PC-3 (cell line): ENCODE results near the gene RINT1. TPM values are rescaled to one million over a fixed set of nuclear protein-coding genes. Genes with fewer than 3 reads are reported as not detected.
A peak's percentile ranks its signal among the peaks of the same experiment; 100 is the strongest.

Source experiments
- ATAC-seq: fragments of 200-7000 bp; cut with Tn5 transposase; 2 replicates; pipeline ENCODE4 v1.9.1; 2020; ENCODE audit warnings: mild to moderate bottlenecking, moderate library complexity
- BruUV-seq: library from RNA; stranded (reverse); fragments of 400-500 nt; replicated peaks from 2 replicates; lab custom pipeline; 2021; lab: Mats Ljungman, UMichigan
- CTCF ChIA-PET: fragments of 300-600 bp; sonication (Branson Sonifier 250); formaldehyde crosslinking; loops from one replicate; lab custom pipeline; 2022; ENCODE audit warnings: antibody characterized with exemption; lab: Charles Lee
- POLR2A ChIA-PET: fragments of 300-600 bp; sonication (Branson Sonifier 250); formaldehyde crosslinking; loops from one replicate; lab custom pipeline; 2022; ENCODE audit warnings: antibody characterized with exemption; ENCODE audit not compliant: unreplicated experiment; lab: Charles Lee
- DNase-seq: peaks from one replicate; pipeline ENCODE4 v3.0.0-alpha.2; 2015
- H2AFZ ChIP-seq: fragments of 300-600 bp; sonication (generic); 2 replicates; pipeline ENCODE4 v1.6.0; 2016; ENCODE audit warnings: antibody characterized with exemption, low read length
- H3F3A ChIP-seq: fragments of 300-600 bp; sonication (generic); one replicate; pipeline ENCODE4 v1.6.0; 2017; ENCODE audit warnings: antibody characterized with exemption, low read length, control low read depth, mild to moderate bottlenecking; ENCODE audit not compliant: unreplicated experiment
- H3K27ac ChIP-seq: fragments of 300-600 bp; sonication (generic); 2 replicates; pipeline ENCODE4 v1.5.1; 2016; ENCODE audit warnings: mild to moderate bottlenecking, low read length
- H3K27me3 ChIP-seq: fragments of 300-600 bp; sonication (generic); 2 replicates; pipeline ENCODE4 v1.6.1; 2016; ENCODE audit warnings: low read length, mixed read lengths
- H3K36me3 ChIP-seq: fragments of 300-600 bp; sonication (generic); 2 replicates; pipeline ENCODE4 v1.6.1; 2016; ENCODE audit warnings: low read depth, mixed run types, low read length, mixed read lengths
- H3K4me1 ChIP-seq: fragments of 300-600 bp; sonication (generic); 2 replicates; pipeline ENCODE4 v1.5.1; 2016; ENCODE audit warnings: low read length; ENCODE audit not compliant: insufficient read depth
- H3K4me2 ChIP-seq: fragments of 300-600 bp; sonication (generic); 2 replicates; pipeline ENCODE4 v1.6.0; 2016; ENCODE audit warnings: low read length
- H3K4me3 ChIP-seq: fragments of 300-600 bp; sonication (generic); 2 replicates; pipeline ENCODE4 v1.5.1; 2016; ENCODE audit warnings: mild to moderate bottlenecking, low read length, mixed read lengths
- H3K79me2 ChIP-seq: fragments of 300-600 bp; sonication (generic); 2 replicates; pipeline ENCODE4 v1.6.1; 2017; ENCODE audit warnings: low read length, mixed read lengths
- H3K9ac ChIP-seq: fragments of 300-600 bp; sonication (generic); 2 replicates; pipeline ENCODE4 v1.6.0; 2016; ENCODE audit warnings: mild to moderate bottlenecking, low read length
- H3K9me2 ChIP-seq: fragments of 300-600 bp; sonication (generic); replicated peaks from 2 replicates; pipeline ENCODE4 v1.6.1; 2016; ENCODE audit warnings: mixed run types, low read length, mixed read lengths
- H3K9me3 ChIP-seq: fragments of 300-600 bp; sonication (generic); 2 replicates; pipeline ENCODE4 v1.6.1; 2016; ENCODE audit warnings: low read length, mixed read lengths
- H4K20me1 ChIP-seq: fragments of 300-600 bp; sonication (generic); 2 replicates; pipeline ENCODE4 v1.6.1; 2016; ENCODE audit warnings: low read length, mixed read lengths
- EZH2 ChIP-seq: fragments of 300-600 bp; sonication (generic); IDR thresholded peaks from one replicate; pipeline ENCODE4 v1.6.1; 2017; ENCODE audit warnings: antibody characterized with exemption, mild to moderate bottlenecking, low read length; ENCODE audit not compliant: unreplicated experiment
- EZH2phosphoT487 ChIP-seq: fragments of 300-600 bp; sonication (generic); IDR thresholded peaks from 2 replicates; pipeline ENCODE4 v1.6.1; 2018; ENCODE audit warnings: mild to moderate bottlenecking, antibody characterized with exemption, low read length, borderline replicate concordance
- intact Hi-C: fragments of 100-400 bp; cut with micrococcal nuclease; formaldehyde crosslinking; loops from 2 replicates; pipeline ENCODE4 v1.9.0; 2023
- total RNA-seq: library from RNA; depleted of rRNA; stranded (reverse); fragments of >200 nt; gene quantifications from 2 replicates; pipeline ENCODE4 v1.2.3, GENCODE V29; 2014
- TF ChIP-seq, protein P1 (sequence below): fragments of 300-600 bp; sonication (generic); conservative IDR thresholded peaks from 2 replicates; pipeline ENCODE4 v1.5.1; 2017; ENCODE audit warnings: antibody characterized with exemption, low read depth, mild to moderate bottlenecking, low read length

RINT1 gene
- total RNA-seq, 1 experiment from 2014 or later, result 20.8 TPM

DNA sequence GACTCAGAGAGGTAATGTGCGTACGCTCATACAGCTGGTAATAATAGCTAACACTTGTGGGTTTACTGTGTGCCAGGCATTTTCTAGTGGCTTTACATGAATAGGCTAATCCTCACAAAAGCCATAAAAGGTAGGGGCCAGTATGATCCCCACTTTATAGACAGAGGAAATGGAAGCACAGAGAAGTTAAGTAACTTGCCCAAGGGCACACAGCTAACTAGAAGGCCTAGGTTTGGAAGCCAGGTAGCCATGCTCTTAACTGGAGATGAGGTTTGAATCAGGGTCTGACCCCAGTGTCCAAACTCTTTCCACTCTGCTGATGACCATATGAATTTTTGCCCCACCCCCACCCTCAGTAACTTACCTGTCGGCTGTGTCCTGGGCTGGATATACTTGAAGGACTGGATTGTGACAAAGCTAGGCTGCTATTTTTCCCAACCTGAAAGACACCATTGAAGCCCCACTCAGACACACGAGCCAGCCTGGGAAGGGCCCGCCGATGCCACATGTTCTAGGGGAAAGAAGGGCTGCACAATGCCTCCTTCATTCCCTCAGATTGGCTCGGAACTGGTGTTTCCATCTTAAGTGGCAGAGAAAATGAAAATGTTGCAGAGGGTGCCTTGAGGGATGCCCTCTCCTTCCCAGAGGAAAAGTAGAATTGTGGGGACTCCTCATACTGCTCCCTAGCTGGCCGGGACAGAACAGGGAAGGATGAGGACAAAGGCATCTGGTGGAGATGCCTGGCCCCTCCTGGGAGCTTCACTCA, 78.3 kb downstream of the RINT1 start:
- no peak overlapping the region for H3K27ac ChIP-seq
- no peaks in the 10 kb centered on the region for H3K9me3 ChIP-seq
- peaks cover 3% of the 10 kb centered on the region; the same call in 1 of the 2 replicates for H3K4me1 ChIP-seq
- H4K20me1 ChIP-seq, result no peaks in the 10 kb centered on the region
- H3K9me2 ChIP-seq, result no peaks in the 10 kb centered on the region
- no peaks in the 10 kb centered on the region for H3F3A ChIP-seq
- ATAC-seq (no peak), DNase-seq (no peak)
- intact Hi-C loops, result no loop called here
- no peak overlapping the region for H3K4me3 ChIP-seq
- no peaks in the 10 kb centered on the region for H3K27me3 ChIP-seq
- CTCF ChIA-PET, result no interaction called here
- H3K9ac ChIP-seq, result no peak overlapping the region
- POLR2A ChIA-PET, result no interaction called here
- no peak overlapping the region for H3K4me2 ChIP-seq
- no TSS peak for BruUV-seq
- H2AFZ ChIP-seq, result no peak overlapping the region
- no peaks in the 10 kb centered on the region; the same call in 1 of the 2 replicates for H3K36me3 ChIP-seq
- TF ChIP-seq, protein P1, sequence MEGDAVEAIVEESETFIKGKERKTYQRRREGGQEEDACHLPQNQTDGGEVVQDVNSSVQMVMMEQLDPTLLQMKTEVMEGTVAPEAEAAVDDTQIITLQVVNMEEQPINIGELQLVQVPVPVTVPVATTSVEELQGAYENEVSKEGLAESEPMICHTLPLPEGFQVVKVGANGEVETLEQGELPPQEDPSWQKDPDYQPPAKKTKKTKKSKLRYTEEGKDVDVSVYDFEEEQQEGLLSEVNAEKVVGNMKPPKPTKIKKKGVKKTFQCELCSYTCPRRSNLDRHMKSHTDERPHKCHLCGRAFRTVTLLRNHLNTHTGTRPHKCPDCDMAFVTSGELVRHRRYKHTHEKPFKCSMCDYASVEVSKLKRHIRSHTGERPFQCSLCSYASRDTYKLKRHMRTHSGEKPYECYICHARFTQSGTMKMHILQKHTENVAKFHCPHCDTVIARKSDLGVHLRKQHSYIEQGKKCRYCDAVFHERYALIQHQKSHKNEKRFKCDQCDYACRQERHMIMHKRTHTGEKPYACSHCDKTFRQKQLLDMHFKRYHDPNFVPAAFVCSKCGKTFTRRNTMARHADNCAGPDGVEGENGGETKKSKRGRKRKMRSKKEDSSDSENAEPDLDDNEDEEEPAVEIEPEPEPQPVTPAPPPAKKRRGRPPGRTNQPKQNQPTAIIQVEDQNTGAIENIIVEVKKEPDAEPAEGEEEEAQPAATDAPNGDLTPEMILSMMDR, result no peak
- TF ChIP-seq EZH2, result no peak
- no peak for TF ChIP-seq EZH2phosphoT487
- H3K79me2 ChIP-seq, result no peaks in the 10 kb centered on the region

DNA sequence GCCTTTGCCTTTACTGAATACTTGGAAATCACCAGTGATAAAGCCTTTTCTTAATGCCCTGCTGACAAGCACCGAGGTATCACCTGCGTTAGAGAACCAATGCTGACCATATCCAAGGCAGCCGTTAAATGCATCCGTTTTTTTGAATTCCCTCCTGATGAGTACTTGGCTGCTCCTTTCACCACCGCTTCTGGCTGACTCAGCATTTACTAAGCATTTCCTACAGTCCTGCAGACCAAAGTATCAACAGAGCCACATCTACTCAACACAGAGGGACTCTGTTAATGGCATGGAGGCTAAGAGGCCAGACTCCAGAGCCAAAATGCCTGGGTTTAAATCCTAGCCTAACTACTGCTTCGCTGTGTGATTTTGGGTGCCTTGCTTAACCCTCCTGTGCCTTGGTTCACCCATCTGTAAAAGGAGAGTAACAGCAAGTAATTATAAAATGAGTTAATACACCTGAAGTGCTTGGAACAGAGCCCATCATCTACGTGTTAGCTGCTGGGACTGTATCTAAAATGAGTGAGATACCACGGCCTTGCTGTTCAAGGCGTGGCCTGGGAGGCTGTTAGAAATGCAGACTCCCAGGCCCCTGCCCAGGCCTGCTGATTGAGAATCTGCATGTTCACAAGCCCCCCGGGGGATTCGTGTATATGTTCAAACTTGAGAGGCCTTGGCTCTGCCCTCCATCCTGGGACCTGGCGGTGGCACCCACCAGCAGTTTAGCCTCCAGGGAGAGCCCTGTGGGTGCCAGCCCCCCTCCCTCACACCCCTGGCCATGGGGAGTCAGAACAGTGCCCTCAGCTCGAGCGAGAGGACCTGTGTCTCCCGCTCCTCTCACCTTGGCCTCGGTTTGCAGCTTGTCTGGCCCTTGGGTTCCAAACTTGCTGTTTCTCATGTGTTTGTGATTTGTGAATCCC, 80.1 kb downstream of the RINT1 start:
- Histone ChIP-seq H3K9me3 (no peaks in the 10 kb centered on the region), H3K9ac (no peak overlapping the region), H3F3A (no peaks in the 10 kb centered on the region), H3K27me3 (no peaks in the 10 kb centered on the region), H3K79me2 (no peaks in the 10 kb centered on the region), H3K4me3 (no peak overlapping the region), H3K4me1 (peaks cover 3% of the 10 kb centered on the region; the same call in 1 of the 2 replicates), H3K27ac (no peak overlapping the region), H3K36me3 (no peaks in the 10 kb centered on the region; the same call in 1 of the 2 replicates), H3K4me2 (no peak overlapping the region), H2AFZ (no peak overlapping the region), H3K9me2 (no peaks in the 10 kb centered on the region), H4K20me1 (no peaks in the 10 kb centered on the region)
- intact Hi-C loops, result no loop called here
- no TSS peak for BruUV-seq
- ATAC-seq (peak; percentile 69), DNase-seq (peak; percentile 40)
- no peak for TF ChIP-seq EZH2
- no peak for TF ChIP-seq EZH2phosphoT487
- TF ChIP-seq, protein P1, result no peak
- CTCF ChIA-PET, result no interaction called here
- POLR2A ChIA-PET, result no interaction called here
